ENCODE measurements around the gene ZNF576. TPM values are rescaled to one million over a fixed set of nuclear protein-coding genes. Genes with fewer than 3 reads are reported as not detected.

Gene ZNF576
- total and polyA plus RNA-seq, 9 of the 15 experiments (the other 6 are each of a cell fraction or from before 2014, with no cell fraction given): 6.8 to 18.2 (median 12.2) TPM

- TF ChIP-seq ARID4B (CRISPR knock-in tag; IDR thresholded peaks at IDR 0.05) (peak; percentile 62; the same call in 1 of the 2 replicates), FOXK2 (conservative IDR thresholded peaks at IDR 0.05 in 1 of 2, IDR thresholded peaks at IDR 0.05 in 1 of 2; ENCODE audit: low read depth in 2 of 2) (no peak), EZH2 (IDR thresholded peaks at IDR 0.05; ENCODE audit: borderline replicate concordance, low read depth, low read length) (no peak), ARHGAP35 (IDR thresholded peaks at IDR 0.05; ENCODE audit: partially characterized antibody) (no peak), SUPT5H (IDR thresholded peaks at IDR 0.05) (peak; percentile 20), BCL6 (CRISPR knock-in tag; IDR thresholded peaks at IDR 0.05) (no peak), PHF8 (IDR thresholded peaks at IDR 0.05; ENCODE audit: borderline replicate concordance, low read length) (peak; percentile 9; the same call in 1 of the 2 replicates), USF2 (CRISPR knock-in tag; IDR thresholded peaks at IDR 0.05) (no peak), HMG20B (CRISPR knock-in tag; IDR thresholded peaks at IDR 0.05) (no peak), CBFA2T3 (IDR thresholded peaks at IDR 0.05) (no peak), KDM1A (IDR thresholded peaks at IDR 0.05) (peak; percentile 79; a peak in 3 of 4 replicates), CC2D1A (IDR thresholded peaks at IDR 0.05) (0 out of 2 replicates have a peak, but pooled peaks have one; percentile 11), SMAD4 (CRISPR knock-in tag; conservative IDR thresholded peaks at IDR 0.05) (0 out of 2 replicates have a peak, but pooled peaks have one; percentile 24), BCOR (IDR thresholded peaks at IDR 0.05) (peak; percentile 35; the same call in 1 of the 2 replicates), ARID1B (IDR thresholded peaks at IDR 0.05) (0 out of 2 replicates have a peak, but pooled peaks have one; percentile 11), CBX5 (IDR thresholded peaks at IDR 0.05; ENCODE audit: borderline replicate concordance, low read depth) (no peak), ZNF785 (CRISPR knock-in tag; IDR thresholded peaks at IDR 0.05) (no peak), DPF2 (IDR thresholded peaks at IDR 0.05) (0 out of 2 replicates have a peak, but pooled peaks have one; percentile 9), DMBX1 (CRISPR knock-in tag; IDR thresholded peaks at IDR 0.05; ENCODE audit: borderline replicate concordance) (0 out of 2 replicates have a peak, but pooled peaks have one; percentile 49), RBM25 (IDR thresholded peaks at IDR 0.05; ENCODE audit: low read depth, low read length, severe bottlenecking) (peak; percentile 8), ZNF511 (CRISPR knock-in tag; IDR thresholded peaks at IDR 0.05) (0 out of 2 replicates have a peak, but pooled peaks have one; percentile 48)
Measured at GRCh38 chr19:43595605-43595998, 793 bp upstream of the ZNF576 start (continued).
